Fibroblast of mammary gland (primary cell): ENCODE data around the gene RLIM.
A peak's percentile ranks its signal among the peaks of the same experiment; 100 is the strongest.
"Not testable (repeated sequence)": the region's sequence is repeated elsewhere in the genome, so short reads cannot be mapped to it uniquely, and the experiment has no call there.

Experiments used
- DNase-seq: peaks from one replicate; pipeline ENCODE4 v3.0.0-alpha.2; 2010; ENCODE audit warnings: low read depth
- H3K4me3 ChIP-seq: 2 replicates; pipeline ENCODE4 v1.5.1; 2011; ENCODE audit warnings: low read depth, mild to moderate bottlenecking, low read length, moderate library complexity; ENCODE audit not compliant: control insufficient read depth
- CTCF ChIP-seq: conservative IDR thresholded peaks from 2 replicates; pipeline ENCODE4 v1.5.1; 2011; ENCODE audit warnings: low read depth, low read length, inconsistent platforms; ENCODE audit not compliant: control insufficient read depth, insufficient read depth

RLIM gene, protein sequence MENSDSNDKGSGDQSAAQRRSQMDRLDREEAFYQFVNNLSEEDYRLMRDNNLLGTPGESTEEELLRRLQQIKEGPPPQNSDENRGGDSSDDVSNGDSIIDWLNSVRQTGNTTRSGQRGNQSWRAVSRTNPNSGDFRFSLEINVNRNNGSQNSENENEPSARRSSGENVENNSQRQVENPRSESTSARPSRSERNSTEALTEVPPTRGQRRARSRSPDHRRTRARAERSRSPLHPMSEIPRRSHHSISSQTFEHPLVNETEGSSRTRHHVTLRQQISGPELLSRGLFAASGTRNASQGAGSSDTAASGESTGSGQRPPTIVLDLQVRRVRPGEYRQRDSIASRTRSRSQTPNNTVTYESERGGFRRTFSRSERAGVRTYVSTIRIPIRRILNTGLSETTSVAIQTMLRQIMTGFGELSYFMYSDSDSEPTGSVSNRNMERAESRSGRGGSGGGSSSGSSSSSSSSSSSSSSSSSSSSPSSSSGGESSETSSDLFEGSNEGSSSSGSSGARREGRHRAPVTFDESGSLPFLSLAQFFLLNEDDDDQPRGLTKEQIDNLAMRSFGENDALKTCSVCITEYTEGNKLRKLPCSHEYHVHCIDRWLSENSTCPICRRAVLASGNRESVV

GRCh38 chrX:74614093-74614909, at the start of gene RLIM:
Gene RLIM, minus strand, starts transcription at chrX:74614624. Its CDS starts 18,647 bp downstream, at chrX:74595977.
- peak within 1 kb of the TSS; percentile 81 for H3K4me3 ChIP-seq
- TF ChIP-seq CTCF = no peak
- peak; percentile 94 for DNase-seq

DNA sequence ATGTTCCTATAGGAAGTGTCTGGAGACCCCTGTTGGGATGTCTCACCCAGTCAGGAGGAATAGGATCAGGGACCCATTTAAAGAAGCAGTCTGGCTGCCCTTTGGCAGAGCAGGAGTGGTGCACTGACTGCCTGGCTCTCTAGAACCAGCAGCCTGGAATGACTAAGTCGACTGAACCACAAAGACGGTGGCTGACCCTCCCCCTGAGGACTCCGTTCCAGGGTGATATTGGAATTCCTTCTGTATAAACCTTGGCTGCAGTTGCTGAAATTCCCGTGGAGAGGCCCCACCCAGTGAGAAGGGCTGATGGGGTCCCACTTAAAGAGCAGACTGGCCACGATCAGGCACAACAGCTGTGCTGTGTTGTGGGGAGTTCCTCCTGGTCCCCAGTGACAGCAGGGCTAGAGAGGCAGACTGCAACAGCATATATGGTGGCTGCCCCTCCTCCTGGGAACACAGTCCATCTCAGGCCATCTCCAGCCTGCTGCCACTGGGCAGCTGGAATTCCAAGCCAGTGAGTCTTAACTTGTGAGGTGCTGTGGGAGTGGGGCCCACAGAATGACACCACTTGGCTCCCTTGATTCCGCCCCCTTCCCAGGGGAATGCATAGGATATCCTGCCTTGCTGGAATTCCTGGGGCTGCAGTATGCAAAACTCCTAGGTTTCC, 41.8 kb upstream of the RLIM start:
- TF ChIP-seq CTCF = no peak
- DNase-seq = no peak
- H3K4me3 ChIP-seq = no peak overlapping the region

- DNase-seq, H3K4me3 ChIP-seq: not testable (repeated sequence)
Observed at GRCh38 chrX:74654953-74655352, 40.5 kb upstream of the RLIM start.

- no peak overlapping the region for H3K4me3 ChIP-seq
- no peak for DNase-seq
- TF ChIP-seq CTCF = no peak
Observed at GRCh38 chrX:74636749-74637314, 22.4 kb upstream of the RLIM start.

- no peak for TF ChIP-seq CTCF
- peak; percentile 45 for DNase-seq
Observed at GRCh38 chrX:74613370-74614092, 893 bp downstream of the RLIM start.

GRCh38 chrX:74606799-74607198, 7.6 kb downstream of the RLIM start:
- TF ChIP-seq CTCF = no peak
- H3K4me3 ChIP-seq = no peak overlapping the region
- DNase-seq = peak; percentile 11

More at GRCh38 chrX:74613370-74614092, 893 bp downstream of the RLIM start:
- H3K4me3 ChIP-seq = peak overlapping the region; percentile 81
